Adrenal gland (tissue), 5 donors: ENCODE results near the gene CCDC159.

Experiments used
- CTCF ChIP-seq, 6 experiments: fragments of 450-650 bp in 4 of 6; fragments of 200-600 bp in 2 of 6; sonication (generic) in 1 of 6; IDR thresholded peaks; 1 replicate in 5 of 6; 2 replicates in 1 of 6; pipeline versions ENCODE4 v1.5.1 to v1.8.0; 2016 to 2021; ENCODE audit warnings: antibody characterized with exemption in 6 of 6, mild to moderate bottlenecking in 2 of 6, moderate library complexity in 1 of 6
- POLR2A ChIP-seq, 2 donors: fragments of 450-650 bp; IDR thresholded peaks; one replicate each; pipeline ENCODE4 v1.6.1; 2017; ENCODE audit warnings: antibody characterized with exemption in 2 of 2, mild to moderate bottlenecking in 2 of 2, moderate library complexity in 1 of 2
- donor health status: DM: no; HTN: no; CAD: no.

GRCh38 chr19:11359421-11359820 lies 13.1 kb downstream of the CCDC159 start:
- TF ChIP-seq CTCF (IDR thresholded peaks at IDR 0.05) (no peak), POLR2A (IDR thresholded peaks at IDR 0.05) (no peak)
